ENCODE data around the gene FKBP1A. TPM values are rescaled to one million over a fixed set of nuclear protein-coding genes. Genes with fewer than 3 reads are reported as not detected.

The FKBP1A gene
- total and polyA plus RNA-seq, 2 donors (not counting 3 experiments of a cell fraction or from before 2014, with no cell fraction given): 968 to 1,972 TPM

GRCh38 chr20:1389703-1390580 is 2.9 kb downstream of the FKBP1A start:
- FAIRE-seq (no peak), DNase-seq (ENCODE audit: low read depth, low spot score) (peak; percentile 36)
- H3K79me2 ChIP-seq (ENCODE audit: control insufficient read depth, insufficient read depth, low read length): peaks cover 86% of the 10 kb centered on the region
- H3K36me3 ChIP-seq (ENCODE audit: control insufficient read depth in 2 of 2, extremely low read depth in 1 of 2, insufficient read depth in 2 of 2, low read length in 2 of 2): peaks cover 9% of the 10 kb centered on the region in 2 experiments
- H3K27me3 ChIP-seq (ENCODE audit: control insufficient read depth in 2 of 2, insufficient read depth in 2 of 2, low read length in 2 of 2): no peaks in the 10 kb centered on the region
- dilution Hi-C loops (cut with MboI; ENCODE audit: extremely low pct_ligation_motif_present, low sequenced_read_pairs): no loop called here
- peak overlapping the region; percentile 82 to 86 (median 83) for H3K4me3 ChIP-seq (replicated peaks in 1 of 3; ENCODE audit: insufficient read depth in 1 of 3, low read depth in 1 of 3, low read length in 3 of 3)
- H4K20me1 ChIP-seq (replicated peaks; ENCODE audit: control insufficient read depth, extremely low read depth, insufficient read depth, low read length): peaks cover 7% of the 10 kb centered on the region
- H3K4me2 ChIP-seq (ENCODE audit: insufficient read depth, low read length): peak overlapping the region; percentile 91
- no TSS peak for BruUV-seq (replicated peaks)
- H3K9ac ChIP-seq (replicated peaks; ENCODE audit: extremely low read depth, insufficient read depth, low read length): peak overlapping the region; percentile 92
- intact Hi-C loops (cut with micrococcal nuclease): loop anchor here (1.0 to 5.0 kb wide), 2 partner anchors 13 to 163 kb away; partner anchors contain the start of gene RAD21L1
- no peak for TF ChIP-seq JUN (IDR thresholded peaks at IDR 0.05; ENCODE audit: borderline replicate concordance, insufficient read depth, insufficient read length, low read depth)
- no peak for TF ChIP-seq POLR2A (IDR thresholded peaks at IDR 0.05; ENCODE audit: low read depth, low read length)
- TF ChIP-seq GATA2 (IDR thresholded peaks at IDR 0.05; ENCODE audit: insufficient read depth, insufficient read length, low read depth, low read length): no peak
- TF ChIP-seq FOS (IDR thresholded peaks at IDR 0.05; ENCODE audit: borderline replicate concordance, insufficient read depth, low read length): no peak
- TF ChIP-seq POLR2AphosphoS5 (IDR thresholded peaks at IDR 0.05; ENCODE audit: insufficient read depth, low read depth, low read length): no peak
- TF ChIP-seq MYC (IDR thresholded peaks at IDR 0.05; ENCODE audit: low read depth, low read length): no peak
- TF ChIP-seq MAX (IDR thresholded peaks at IDR 0.05; ENCODE audit: insufficient read depth, insufficient read length): no peak
- TF ChIP-seq EZH2 (IDR thresholded peaks at IDR 0.05; ENCODE audit: borderline replicate concordance, low read depth, low read length, severe bottlenecking): no peak
- TF ChIP-seq CTCF (IDR thresholded peaks at IDR 0.05; ENCODE audit: extremely low read depth in 1 of 2, insufficient read depth in 1 of 2, low read depth in 1 of 2, low read length in 2 of 2): no peak
- peak overlapping the region; percentile 90 for H3K27ac ChIP-seq (ENCODE audit: insufficient read depth, low read depth, low read length)
- ChIA-PET CTCF (interaction anchor here (0.8 to 6.5 kb wide), 6 partner anchors 37 to 114 kb away, joined by 3 to 107 read pairs (median 4); no protein-coding TSS in a partner anchor), POLR2A (interaction anchor here (0.5 to 2.7 kb wide), 7 partner anchors 10 to 63 kb away, joined by 3 to 14 read pairs (median 4); no protein-coding TSS in a partner anchor)
- H3K9me3 ChIP-seq (replicated peaks; ENCODE audit: control insufficient read depth, insufficient read depth, low read length): no peaks in the 10 kb centered on the region
- H3K9me1 ChIP-seq (replicated peaks; ENCODE audit: control insufficient read depth, extremely low read depth, insufficient read depth, low read length): no peaks in the 10 kb centered on the region
- H3K4me1 ChIP-seq (ENCODE audit: control insufficient read depth, extremely low read depth, insufficient read depth, low read length): peaks cover 73% of the 10 kb centered on the region
- H2AFZ ChIP-seq (ENCODE audit: low read depth, low read length): no peak overlapping the region

All from endothelial cell of umbilical vein (primary cell).